ENCODE measurements around the gene OR10A5. TPM values are rescaled to one million over a fixed set of nuclear protein-coding genes. Genes with fewer than 3 reads are reported as not detected.

The OR10A5 gene
- total and polyA plus RNA-seq, 2 of the 8 experiments (the other 6 are each of a cell fraction or from before 2014, with no cell fraction given), result not detected

DNA sequence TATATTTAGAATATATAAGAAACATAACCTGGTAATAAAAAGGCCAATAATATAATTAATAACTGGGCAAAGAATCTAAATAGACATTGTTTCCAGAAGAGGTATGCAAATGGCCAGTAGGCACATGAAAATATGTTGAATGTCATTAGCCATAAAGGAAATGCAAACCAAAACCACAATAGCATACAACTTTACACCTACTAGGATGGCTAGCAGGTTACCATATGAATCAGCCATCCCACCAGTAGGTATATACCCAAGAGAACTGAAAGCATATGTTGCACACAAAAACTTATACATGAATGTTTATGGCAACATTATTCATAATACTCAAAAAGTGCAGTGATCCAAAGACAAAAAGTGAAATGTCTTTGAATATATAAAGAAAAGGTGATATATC, 49.5 kb downstream of the OR10A5 start:
- no peak overlapping the region for H4K5ac ChIP-seq (ENCODE audit: insufficient read length, low read depth, low read length)
- no peaks in the 10 kb centered on the region for H3K36me3 ChIP-seq (ENCODE audit: control insufficient read depth in 2 of 4, insufficient read depth in 4 of 4, low read length in 3 of 4)
- no peak overlapping the region for H2BK12ac ChIP-seq (ENCODE audit: low read depth, low read length)
- no peaks in the 10 kb centered on the region for H3K79me2 ChIP-seq (ENCODE audit: control insufficient read depth in 1 of 2, insufficient read depth in 2 of 2, low read length in 2 of 2)
- H2BK15ac ChIP-seq (ENCODE audit: low read length), result no peak overlapping the region
- H3K27ac ChIP-seq (ENCODE audit: low read depth, low read length), result no peak overlapping the region
- CTCF ChIA-PET (ENCODE audit: partially characterized antibody), result interaction anchor here (1.5 kb wide), 1 partner anchor 83 kb away, joined by 4 read pairs; no protein-coding TSS in a partner anchor
- H3K14ac ChIP-seq (ENCODE audit: insufficient read length), result no peak overlapping the region
- POLR2A ChIA-PET (ENCODE audit: partially characterized antibody), result no interaction called here
- H4K20me1 ChIP-seq (replicated peaks in 1 of 2; ENCODE audit: control insufficient read depth in 1 of 2, insufficient read depth in 2 of 2, low read length in 2 of 2), result no peaks in the 10 kb centered on the region
- no peak overlapping the region for H3K18ac ChIP-seq (ENCODE audit: extremely low read depth, low read length)
- H3K9me3 ChIP-seq (ENCODE audit: insufficient read depth in 2 of 2, low read depth in 1 of 2, low read length in 1 of 2), result no peaks in the 10 kb centered on the region
- no peaks in the 10 kb centered on the region for H3K23me2 ChIP-seq (ENCODE audit: low read depth, low read length)
- no peak for FAIRE-seq
- TF ChIP-seq POU5F1 (IDR thresholded peaks at IDR 0.05; ENCODE audit: low read depth, low read length) (no peak), GABPA (IDR thresholded peaks at IDR 0.05; ENCODE audit: borderline replicate concordance, insufficient read depth, low read length) (no peak), BRCA1 (IDR thresholded peaks at IDR 0.05; ENCODE audit: low read depth, low read length) (no peak), BACH1 (IDR thresholded peaks at IDR 0.05; ENCODE audit: low read length) (no peak), KDM5A (IDR thresholded peaks at IDR 0.05; ENCODE audit: low read length) (no peak), TEAD4 (IDR thresholded peaks at IDR 0.05; ENCODE audit: low read depth, low read length) (no peak), CHD1 (IDR thresholded peaks at IDR 0.05; ENCODE audit: low read depth, low read length) (no peak), RFX5 (IDR thresholded peaks at IDR 0.05; ENCODE audit: borderline replicate concordance, low read depth, low read length) (no peak), GTF2F1 (IDR thresholded peaks at IDR 0.05; ENCODE audit: borderline replicate concordance, low read depth, low read length) (no peak)
- TF ChIP-seq, protein P1, sequence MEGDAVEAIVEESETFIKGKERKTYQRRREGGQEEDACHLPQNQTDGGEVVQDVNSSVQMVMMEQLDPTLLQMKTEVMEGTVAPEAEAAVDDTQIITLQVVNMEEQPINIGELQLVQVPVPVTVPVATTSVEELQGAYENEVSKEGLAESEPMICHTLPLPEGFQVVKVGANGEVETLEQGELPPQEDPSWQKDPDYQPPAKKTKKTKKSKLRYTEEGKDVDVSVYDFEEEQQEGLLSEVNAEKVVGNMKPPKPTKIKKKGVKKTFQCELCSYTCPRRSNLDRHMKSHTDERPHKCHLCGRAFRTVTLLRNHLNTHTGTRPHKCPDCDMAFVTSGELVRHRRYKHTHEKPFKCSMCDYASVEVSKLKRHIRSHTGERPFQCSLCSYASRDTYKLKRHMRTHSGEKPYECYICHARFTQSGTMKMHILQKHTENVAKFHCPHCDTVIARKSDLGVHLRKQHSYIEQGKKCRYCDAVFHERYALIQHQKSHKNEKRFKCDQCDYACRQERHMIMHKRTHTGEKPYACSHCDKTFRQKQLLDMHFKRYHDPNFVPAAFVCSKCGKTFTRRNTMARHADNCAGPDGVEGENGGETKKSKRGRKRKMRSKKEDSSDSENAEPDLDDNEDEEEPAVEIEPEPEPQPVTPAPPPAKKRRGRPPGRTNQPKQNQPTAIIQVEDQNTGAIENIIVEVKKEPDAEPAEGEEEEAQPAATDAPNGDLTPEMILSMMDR (IDR thresholded peaks at IDR 0.05; ENCODE audit: control extremely low read depth in 1 of 3, insufficient read depth in 1 of 3, low read depth in 1 of 3, low read length in 3 of 3), result no peak
- H3K4me1 ChIP-seq (replicated peaks in 1 of 4; ENCODE audit: control insufficient read depth in 3 of 4, insufficient read depth in 4 of 4, low read length in 3 of 4), result no peaks in the 10 kb centered on the region
- H4K91ac ChIP-seq (replicated peaks; ENCODE audit: insufficient read length, low read length), result no peak overlapping the region
- H3K9ac ChIP-seq (replicated peaks in 1 of 4; ENCODE audit: extremely low read depth in 1 of 4, low read depth in 3 of 4, low read length in 3 of 4), result no peak overlapping the region
- no peak overlapping the region for H3K4me3 ChIP-seq (ENCODE audit: extremely low read depth in 1 of 4, insufficient read depth in 2 of 4, low read depth in 3 of 4, low read length in 4 of 4)
- peaks cover 0 to 1% (median 0%) of the 10 kb centered on the region in 4 experiments; a peak in 1 of 7 replicates for H3K27me3 ChIP-seq (replicated peaks in 1 of 4; ENCODE audit: control insufficient read depth in 3 of 4, extremely low read depth in 1 of 4, insufficient read depth in 3 of 4, low read length in 3 of 4)
- H2BK120ac ChIP-seq (replicated peaks; ENCODE audit: low read depth, low read length), result no peak overlapping the region
- H2AFZ ChIP-seq (ENCODE audit: low read length), result no peak overlapping the region
- H3K23ac ChIP-seq (ENCODE audit: insufficient read length), result no peak overlapping the region
- no peak overlapping the region for H3K4me2 ChIP-seq (ENCODE audit: insufficient read depth in 1 of 2, low read depth in 2 of 2, low read length in 2 of 2)
- H2BK20ac ChIP-seq (ENCODE audit: low read length), result no peak overlapping the region
- no peak overlapping the region for H3K4ac ChIP-seq (replicated peaks; ENCODE audit: insufficient read length, low read depth, low read length)
- no peak overlapping the region for H2BK5ac ChIP-seq (ENCODE audit: low read depth, low read length)
- no peak overlapping the region for H2AK5ac ChIP-seq (ENCODE audit: low read depth, low read length)
- DNase-seq (ENCODE audit: low read depth in 1 of 2, low spot score in 2 of 2), result no peak
- no peak overlapping the region for H4K8ac ChIP-seq (ENCODE audit: extremely low read depth, insufficient read depth, low read length)
- H3K56ac ChIP-seq (replicated peaks; ENCODE audit: insufficient read length, low read depth, low read length), result no peak overlapping the region
- no peaks in the 10 kb centered on the region for H3K79me1 ChIP-seq (ENCODE audit: low read depth, low read length)

Data from H1 (cell line).